Upper lobe of right lung (tissue), 1 donor: ENCODE results near the gene FA2H. TPM values are rescaled to one million over a fixed set of nuclear protein-coding genes. Genes with fewer than 3 reads are reported as not detected.

Experiments
- ATAC-seq: fragments of 200-7000 bp; cut with Tn5 transposase; one replicate; pipeline ENCODE4 v1.9.1; 2020; ENCODE audit warnings: mild to moderate bottlenecking, moderate library complexity
- DNase-seq: peaks from one replicate; pipeline ENCODE4 v3.0.0-alpha.2; 2020
- H3K27ac ChIP-seq: fragments of 200-600 bp; one replicate; pipeline ENCODE4 v1.8.0; 2022
- H3K27me3 ChIP-seq: fragments of 200-600 bp; one replicate; pipeline ENCODE4 v1.8.0; 2022; ENCODE audit warnings: mild to moderate bottlenecking
- H3K36me3 ChIP-seq: fragments of 200-600 bp; one replicate; pipeline ENCODE4 v1.8.0; 2022
- H3K4me1 ChIP-seq: fragments of 200-600 bp; one replicate; pipeline ENCODE4 v1.8.0; 2022
- H3K4me3 ChIP-seq: fragments of 200-600 bp; one replicate; pipeline ENCODE4 v1.8.0; 2022; ENCODE audit warnings: mild to moderate bottlenecking
- H3K9me3 ChIP-seq: fragments of 200-600 bp; one replicate; pipeline ENCODE4 v1.8.0; 2022
- intact Hi-C: fragments of 100-400 bp; cut with DNase I; formaldehyde crosslinking; loops from one replicate; pipeline ENCODE4 v1.11.0; 2022
- total RNA-seq: library from RNA; stranded (reverse); fragmentation: NEBNext Ultra II Directional; extraction: Animal tissue kit (Norgen Biotek cat#: 25700); gene quantifications from one replicate; pipeline ENCODE4 v1.2.1, GENCODE V29; 2021
- TF ChIP-seq, protein P1 (sequence below): fragments of 200-600 bp; IDR thresholded peaks from one replicate; pipeline ENCODE4 v1.8.0; 2022; ENCODE audit warnings: antibody characterized with exemption
- donor health status: DM: no; HTN: yes; CAD: no; lungs with severe emphysema.

Gene FA2H
- total RNA-seq, 1 donor from 2014 or later: 2.1 TPM

DNA sequence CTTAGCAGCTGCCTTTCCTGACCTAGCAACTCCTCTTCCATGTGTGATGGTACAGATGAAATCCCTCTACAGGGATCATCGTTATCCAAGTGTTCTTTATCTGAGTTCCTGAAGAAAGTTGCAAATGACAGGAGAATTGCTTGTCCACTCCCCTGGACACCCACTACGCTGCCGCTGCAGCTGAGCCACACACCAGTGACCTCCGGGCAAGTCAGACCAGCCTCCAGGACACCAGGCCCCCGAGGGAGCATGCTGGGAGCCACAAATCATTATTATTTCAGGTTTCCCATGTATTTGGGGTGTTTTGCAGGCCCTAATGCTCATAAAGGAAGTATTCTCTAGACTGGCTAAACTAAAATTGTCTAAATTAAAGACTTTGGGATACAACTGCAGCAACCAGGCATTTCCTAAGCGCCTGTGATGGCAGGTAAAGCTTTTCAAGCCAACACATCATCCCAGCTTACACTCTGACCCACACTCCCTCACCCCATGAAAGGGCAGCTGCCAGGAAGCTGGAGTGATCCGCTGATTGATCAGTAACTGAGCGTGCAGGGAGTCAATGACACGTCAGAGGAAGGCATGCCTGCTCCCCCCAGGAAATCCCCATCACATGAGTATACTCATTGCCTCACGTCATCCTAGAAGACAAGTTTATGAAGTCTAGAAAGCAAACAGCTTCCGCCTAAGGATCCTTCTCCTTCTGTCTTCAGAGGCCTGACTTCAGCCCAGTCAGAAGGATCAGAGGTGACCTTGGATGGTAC, 14.4 kb downstream of the FA2H start:
- ATAC-seq (no peak), DNase-seq (peak; percentile 43)
- Histone ChIP-seq H3K27me3 (no peaks in the 10 kb centered on the region), H3K9me3 (no peaks in the 10 kb centered on the region), H3K36me3 (no peaks in the 10 kb centered on the region), H3K4me1 (no peaks in the 10 kb centered on the region), H3K4me3 (no peak overlapping the region), H3K27ac (no peak overlapping the region)
- TF ChIP-seq, protein P1, sequence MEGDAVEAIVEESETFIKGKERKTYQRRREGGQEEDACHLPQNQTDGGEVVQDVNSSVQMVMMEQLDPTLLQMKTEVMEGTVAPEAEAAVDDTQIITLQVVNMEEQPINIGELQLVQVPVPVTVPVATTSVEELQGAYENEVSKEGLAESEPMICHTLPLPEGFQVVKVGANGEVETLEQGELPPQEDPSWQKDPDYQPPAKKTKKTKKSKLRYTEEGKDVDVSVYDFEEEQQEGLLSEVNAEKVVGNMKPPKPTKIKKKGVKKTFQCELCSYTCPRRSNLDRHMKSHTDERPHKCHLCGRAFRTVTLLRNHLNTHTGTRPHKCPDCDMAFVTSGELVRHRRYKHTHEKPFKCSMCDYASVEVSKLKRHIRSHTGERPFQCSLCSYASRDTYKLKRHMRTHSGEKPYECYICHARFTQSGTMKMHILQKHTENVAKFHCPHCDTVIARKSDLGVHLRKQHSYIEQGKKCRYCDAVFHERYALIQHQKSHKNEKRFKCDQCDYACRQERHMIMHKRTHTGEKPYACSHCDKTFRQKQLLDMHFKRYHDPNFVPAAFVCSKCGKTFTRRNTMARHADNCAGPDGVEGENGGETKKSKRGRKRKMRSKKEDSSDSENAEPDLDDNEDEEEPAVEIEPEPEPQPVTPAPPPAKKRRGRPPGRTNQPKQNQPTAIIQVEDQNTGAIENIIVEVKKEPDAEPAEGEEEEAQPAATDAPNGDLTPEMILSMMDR: no peak
- intact Hi-C loops: no loop called here

GRCh38 chr16:74759564-74759963, 15.1 kb downstream of the FA2H start:
- Histone ChIP-seq H3K27me3 (no peaks in the 10 kb centered on the region), H3K9me3 (no peaks in the 10 kb centered on the region), H3K4me1 (no peaks in the 10 kb centered on the region), H3K27ac (no peak overlapping the region), H3K4me3 (no peak overlapping the region), H3K36me3 (no peaks in the 10 kb centered on the region)
- DNase-seq (no peak), ATAC-seq (no peak)
- TF ChIP-seq, protein P1: no peak
- intact Hi-C loops: no loop called here

GRCh38 chr16:74758801-74759200, 15.8 kb downstream of the FA2H start:
- H3K9me3 ChIP-seq: no peaks in the 10 kb centered on the region
- no peak overlapping the region for H3K27ac ChIP-seq
- H3K4me1 ChIP-seq: no peaks in the 10 kb centered on the region
- H3K36me3 ChIP-seq: no peaks in the 10 kb centered on the region
- ATAC-seq: no peak
- no peak for DNase-seq
- TF ChIP-seq, protein P1: no peak
- H3K4me3 ChIP-seq: no peak overlapping the region
- intact Hi-C loops: no loop called here
- no peaks in the 10 kb centered on the region for H3K27me3 ChIP-seq

GRCh38 chr16:74757349-74757748, 17.3 kb downstream of the FA2H start:
- H3K4me3 ChIP-seq: no peak overlapping the region
- TF ChIP-seq, protein P1: no peak
- peaks cover 8% of the 10 kb centered on the region for H3K27me3 ChIP-seq
- DNase-seq (no peak), ATAC-seq (no peak)
- intact Hi-C loops: no loop called here
- no peaks in the 10 kb centered on the region for H3K36me3 ChIP-seq
- no peaks in the 10 kb centered on the region for H3K4me1 ChIP-seq
- H3K9me3 ChIP-seq: no peaks in the 10 kb centered on the region
- H3K27ac ChIP-seq: no peak overlapping the region

GRCh38 chr16:74756203-74756602, 18.4 kb downstream of the FA2H start:
- H3K36me3 ChIP-seq: no peaks in the 10 kb centered on the region
- ATAC-seq (no peak), DNase-seq (peak; percentile 43)
- H3K27me3 ChIP-seq: peaks cover 8% of the 10 kb centered on the region
- no peaks in the 10 kb centered on the region for H3K4me1 ChIP-seq
- TF ChIP-seq, protein P1: no peak
- H3K9me3 ChIP-seq: no peaks in the 10 kb centered on the region
- intact Hi-C loops: no loop called here
- no peak overlapping the region for H3K4me3 ChIP-seq
- H3K27ac ChIP-seq: no peak overlapping the region
